Endothelial cell of umbilical vein (primary cell): Measurements from ENCODE around the gene RNLS. TPM values are rescaled to one million over a fixed set of nuclear protein-coding genes. Genes with fewer than 3 reads are reported as not detected.

ENCODE experiments used
- BruUV-seq: library from RNA; stranded (reverse); fragments of 400-500 nt; replicated peaks from 2 replicates; lab custom pipeline; 2021; lab: Mats Ljungman, UMichigan
- CTCF ChIA-PET: fragments of 300-600, 350-600 bp; sonication (Branson Sonifier 250); formaldehyde crosslinking; loops from one replicate; lab custom pipeline; 2021; ENCODE audit warnings: antibody characterized with exemption, inconsistent platforms; lab: Charles Lee
- POLR2A ChIA-PET: fragments of 300-600, 350-600 bp; sonication (Branson Sonifier 250); formaldehyde crosslinking; loops from one replicate; lab custom pipeline; 2021; ENCODE audit warnings: antibody characterized with exemption, inconsistent platforms; lab: Charles Lee
- DNase-seq: peaks from one replicate; pipeline ENCODE4 v3.0.0-alpha.2; 2011; ENCODE audit warnings: low read depth, low spot score
- FAIRE-seq: peaks from 2 replicates; lab custom pipeline; 2011; peaks lifted over from hg19 to GRCh38; lab: Jason Lieb, UNC
- H2AFZ ChIP-seq: 2 replicates; pipeline ENCODE4 v1.6.0; 2012; ENCODE audit warnings: low read depth, low read length, control low read depth, inconsistent platforms
- H3K27ac ChIP-seq: 2 replicates; pipeline ENCODE4 v1.5.1; 2011; ENCODE audit warnings: low read depth, mild to moderate bottlenecking, control low read depth, low read length, moderate library complexity; ENCODE audit not compliant: insufficient read depth
- H3K27me3 ChIP-seq, 2 experiments: 2 replicates each; pipeline versions ENCODE4 v1.6.0 to v1.6.1; 2011; ENCODE audit warnings: low read length in 2 of 2, mixed read lengths in 1 of 2; ENCODE audit not compliant: control insufficient read depth in 2 of 2, insufficient read depth in 2 of 2
- H3K36me3 ChIP-seq, 2 experiments: 2 replicates in 1 of 2; 3 replicates in 1 of 2; pipeline ENCODE4 v1.5.1; 2011; ENCODE audit warnings: low read length in 2 of 2, mild to moderate bottlenecking in 1 of 2, moderate library complexity in 1 of 2; ENCODE audit not compliant: control insufficient read depth in 2 of 2, insufficient read depth in 2 of 2; ENCODE audit errors: extremely low read depth in 1 of 2
- H3K4me1 ChIP-seq: 3 replicates; pipeline ENCODE4 v1.5.1; 2011; ENCODE audit warnings: mild to moderate bottlenecking, low read length; ENCODE audit not compliant: control insufficient read depth, insufficient read depth; ENCODE audit errors: extremely low read depth
- H3K4me2 ChIP-seq: 2 replicates; pipeline ENCODE4 v1.6.1; 2011; ENCODE audit warnings: low read length, control low read depth, mixed read lengths; ENCODE audit not compliant: insufficient read depth
- H3K4me3 ChIP-seq, 3 experiments: fragments of 200-600 bp in 1 of 3; sonication (generic), shearing (Covaris generic) in 1 of 3; replicated peaks in 1 of 3; 2 replicates each; pipeline ENCODE4 v1.5.1; 2011 to 2016; ENCODE audit warnings: control low read depth in 3 of 3, low read length in 3 of 3, mild to moderate bottlenecking in 2 of 3, inconsistent platforms in 1 of 3, low read depth in 1 of 3, moderate library complexity in 1 of 3; ENCODE audit not compliant: insufficient read depth in 1 of 3
- H3K79me2 ChIP-seq: 2 replicates; pipeline ENCODE4 v1.6.0; 2012; ENCODE audit warnings: low read length, inconsistent platforms; ENCODE audit not compliant: control insufficient read depth, insufficient read depth
- H3K9ac ChIP-seq: replicated peaks from 2 replicates; pipeline ENCODE3; 2011; ENCODE audit warnings: low read length, control low read depth; ENCODE audit not compliant: insufficient read depth; ENCODE audit errors: extremely low read depth
- H3K9me1 ChIP-seq: replicated peaks from 3 replicates; pipeline ENCODE4 v1.6.0; 2011; ENCODE audit warnings: mild to moderate bottlenecking, low read length; ENCODE audit not compliant: control insufficient read depth, insufficient read depth; ENCODE audit errors: extremely low read depth
- H3K9me3 ChIP-seq: replicated peaks from 2 replicates; pipeline ENCODE4 v1.5.1; 2012; ENCODE audit warnings: low read length, inconsistent platforms; ENCODE audit not compliant: control insufficient read depth, insufficient read depth
- H4K20me1 ChIP-seq: replicated peaks from 2 replicates; pipeline ENCODE3; 2011; ENCODE audit warnings: mild to moderate bottlenecking, low read length; ENCODE audit not compliant: control insufficient read depth, insufficient read depth; ENCODE audit errors: extremely low read depth
- EZH2 ChIP-seq: IDR thresholded peaks from 2 replicates; pipeline ENCODE4 v1.6.1; 2012; ENCODE audit warnings: borderline replicate concordance, low read depth, mild to moderate bottlenecking, moderate library complexity, low read length, inconsistent platforms; ENCODE audit not compliant: severe bottlenecking
- FOS ChIP-seq: IDR thresholded peaks from 2 replicates; pipeline ENCODE4 v1.6.1; 2011; ENCODE audit warnings: mild to moderate bottlenecking, low read length, moderate library complexity, borderline replicate concordance; ENCODE audit not compliant: insufficient read depth
- GATA2 ChIP-seq: IDR thresholded peaks from 2 replicates; pipeline ENCODE4 v1.7.0; 2011; ENCODE audit warnings: low read depth, mild to moderate bottlenecking, moderate library complexity, mixed read lengths, low read length; ENCODE audit not compliant: insufficient read length, insufficient read depth
- JUN ChIP-seq: IDR thresholded peaks from 2 replicates; pipeline ENCODE4 v1.6.1; 2011; ENCODE audit warnings: borderline replicate concordance, low read depth; ENCODE audit not compliant: insufficient read length, insufficient read depth
- MYC ChIP-seq: IDR thresholded peaks from one replicate; pipeline ENCODE4 v1.6.1; 2011; ENCODE audit warnings: mild to moderate bottlenecking, low read depth, low read length
- POLR2A ChIP-seq: IDR thresholded peaks from 2 replicates; pipeline ENCODE4 v1.6.1; 2012; ENCODE audit warnings: low read depth, mild to moderate bottlenecking, control low read depth, low read length
- POLR2AphosphoS5 ChIP-seq: IDR thresholded peaks from 2 replicates; pipeline ENCODE4 v1.6.1; 2012; ENCODE audit warnings: low read depth, mild to moderate bottlenecking, control low read depth, low read length, moderate library complexity; ENCODE audit not compliant: insufficient read depth
- dilution Hi-C: fragments of 300-500 bp; cut with MboI; formaldehyde crosslinking; loops from one replicate; pipeline ENCODE4 v1.15.0; 2019; ENCODE audit warnings: low sequenced_read_pairs; ENCODE audit not compliant: extremely low pct_ligation_motif_present
- intact Hi-C: fragments of 100-400 bp; cut with micrococcal nuclease; formaldehyde crosslinking; loops from one replicate; pipeline ENCODE4 v1.10.0; 2022
- polyA plus RNA-seq, 4 experiments: library from polyadenylated mRNA; depleted of rRNA in 3 of 4; stranded (reverse) in 3 of 4; unstranded in 1 of 4; fragments of >200 nt; gene quantifications; 2 replicates each; pipeline versions ENCODE4 v1.2.1 to v1.2.3, GENCODE V29; 2011 to 2012; ENCODE audit warnings: missing spikeins in 1 of 4
- total RNA-seq: library from RNA; stranded (reverse); gene quantifications from 2 replicates; pipeline ENCODE4 v1.2.3, GENCODE V29; 2021
- TF ChIP-seq, protein P1 (sequence below), 2 donors: IDR thresholded peaks; 1 replicate in 1 of 2; 2 replicates in 1 of 2; pipeline ENCODE4 v1.5.1; 2011; ENCODE audit warnings: low read length in 2 of 2, mild to moderate bottlenecking in 2 of 2, moderate library complexity in 2 of 2, control low read depth in 1 of 2, inconsistent platforms in 1 of 2, low read depth in 1 of 2; ENCODE audit not compliant: insufficient read depth in 1 of 2; ENCODE audit errors: extremely low read depth in 1 of 2
- TF ChIP-seq, protein P2 (sequence below): IDR thresholded peaks from 2 replicates; pipeline ENCODE4 v1.6.1; 2011; ENCODE audit not compliant: insufficient read depth, insufficient read length

The RNLS gene
- total and polyA plus RNA-seq, 2 donors (not counting 3 experiments of a cell fraction or from before 2014, with no cell fraction given) = 2.5 to 4.6 TPM

DNA sequence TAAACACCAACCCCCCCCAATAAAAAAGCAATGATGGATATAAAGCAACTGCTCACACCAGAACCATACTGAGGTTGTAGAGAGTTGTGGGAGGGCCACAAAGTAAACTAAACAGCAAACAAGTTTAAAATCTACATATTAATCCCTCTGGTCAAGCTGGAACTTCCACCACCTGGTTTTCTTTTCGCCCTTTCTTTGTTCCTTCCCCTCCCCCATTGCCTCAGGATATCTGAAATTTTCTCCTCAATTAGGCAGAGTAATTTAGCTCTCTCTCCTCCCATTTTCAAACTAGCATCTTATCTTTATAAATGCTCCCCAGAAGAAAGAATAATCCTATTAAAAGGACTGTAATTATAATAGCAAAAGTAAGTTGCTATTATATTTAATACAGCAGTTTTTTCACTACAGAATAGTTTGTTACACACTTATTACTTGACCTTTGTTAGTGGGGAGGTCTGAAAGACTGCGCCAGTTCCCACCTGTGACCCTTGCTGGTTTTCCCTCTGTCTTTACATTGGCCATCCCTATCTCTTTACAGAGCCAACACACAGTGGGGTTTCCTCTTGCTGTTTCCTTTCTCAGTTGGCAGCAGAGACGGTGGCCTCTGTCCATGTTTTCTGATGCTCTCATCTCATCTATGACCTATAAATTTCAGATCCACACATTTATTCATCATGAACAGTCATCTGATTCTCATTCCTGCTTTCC, 235.4 kb downstream of the RNLS start:
- DNase-seq = no peak
- Histone ChIP-seq H2AFZ (no peak overlapping the region), H3K79me2 (no peaks in the 10 kb centered on the region), H3K9me1 (no peaks in the 10 kb centered on the region), H3K9ac (no peak overlapping the region), H3K9me3 (no peaks in the 10 kb centered on the region), H3K27ac (no peak overlapping the region), H3K4me2 (no peak overlapping the region), H3K4me3 (no peak overlapping the region), H3K27me3 (no peaks in the 10 kb centered on the region), H4K20me1 (no peaks in the 10 kb centered on the region), H3K4me1 (no peaks in the 10 kb centered on the region), H3K36me3 (no peaks in the 10 kb centered on the region)
- no peak for TF ChIP-seq FOS
- TF ChIP-seq EZH2 = no peak
- no peak for TF ChIP-seq POLR2AphosphoS5
- TF ChIP-seq, protein P1, sequence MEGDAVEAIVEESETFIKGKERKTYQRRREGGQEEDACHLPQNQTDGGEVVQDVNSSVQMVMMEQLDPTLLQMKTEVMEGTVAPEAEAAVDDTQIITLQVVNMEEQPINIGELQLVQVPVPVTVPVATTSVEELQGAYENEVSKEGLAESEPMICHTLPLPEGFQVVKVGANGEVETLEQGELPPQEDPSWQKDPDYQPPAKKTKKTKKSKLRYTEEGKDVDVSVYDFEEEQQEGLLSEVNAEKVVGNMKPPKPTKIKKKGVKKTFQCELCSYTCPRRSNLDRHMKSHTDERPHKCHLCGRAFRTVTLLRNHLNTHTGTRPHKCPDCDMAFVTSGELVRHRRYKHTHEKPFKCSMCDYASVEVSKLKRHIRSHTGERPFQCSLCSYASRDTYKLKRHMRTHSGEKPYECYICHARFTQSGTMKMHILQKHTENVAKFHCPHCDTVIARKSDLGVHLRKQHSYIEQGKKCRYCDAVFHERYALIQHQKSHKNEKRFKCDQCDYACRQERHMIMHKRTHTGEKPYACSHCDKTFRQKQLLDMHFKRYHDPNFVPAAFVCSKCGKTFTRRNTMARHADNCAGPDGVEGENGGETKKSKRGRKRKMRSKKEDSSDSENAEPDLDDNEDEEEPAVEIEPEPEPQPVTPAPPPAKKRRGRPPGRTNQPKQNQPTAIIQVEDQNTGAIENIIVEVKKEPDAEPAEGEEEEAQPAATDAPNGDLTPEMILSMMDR (IDR thresholded peaks at IDR 0.05; ENCODE audit: extremely low read depth in 1 of 2, insufficient read depth in 1 of 2, low read depth in 1 of 2, low read length in 2 of 2) = no peak
- TF ChIP-seq, protein P2, sequence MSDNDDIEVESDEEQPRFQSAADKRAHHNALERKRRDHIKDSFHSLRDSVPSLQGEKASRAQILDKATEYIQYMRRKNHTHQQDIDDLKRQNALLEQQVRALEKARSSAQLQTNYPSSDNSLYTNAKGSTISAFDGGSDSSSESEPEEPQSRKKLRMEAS = no peak
- no peak for TF ChIP-seq GATA2
- no peak for TF ChIP-seq JUN
- no peak for TF ChIP-seq MYC
- no peak for TF ChIP-seq POLR2A
- FAIRE-seq = no peak
- ChIA-PET POLR2A (no interaction called here), CTCF (interaction anchor here (1.9 kb wide), 1 partner anchor 12 kb away, joined by 5 read pairs; no protein-coding TSS in a partner anchor)
- no TSS peak for BruUV-seq
- intact Hi-C loops (no loop called here), dilution Hi-C loops (no loop called here)
